ENCODE measurements around the gene NRL. TPM values are rescaled to one million over a fixed set of nuclear protein-coding genes. Genes with fewer than 3 reads are reported as not detected.
A peak's percentile ranks its signal among the peaks of the same experiment; 100 is the strongest.

NRL gene
- polyA plus RNA-seq, 1 donor: 1.6 TPM

DNA sequence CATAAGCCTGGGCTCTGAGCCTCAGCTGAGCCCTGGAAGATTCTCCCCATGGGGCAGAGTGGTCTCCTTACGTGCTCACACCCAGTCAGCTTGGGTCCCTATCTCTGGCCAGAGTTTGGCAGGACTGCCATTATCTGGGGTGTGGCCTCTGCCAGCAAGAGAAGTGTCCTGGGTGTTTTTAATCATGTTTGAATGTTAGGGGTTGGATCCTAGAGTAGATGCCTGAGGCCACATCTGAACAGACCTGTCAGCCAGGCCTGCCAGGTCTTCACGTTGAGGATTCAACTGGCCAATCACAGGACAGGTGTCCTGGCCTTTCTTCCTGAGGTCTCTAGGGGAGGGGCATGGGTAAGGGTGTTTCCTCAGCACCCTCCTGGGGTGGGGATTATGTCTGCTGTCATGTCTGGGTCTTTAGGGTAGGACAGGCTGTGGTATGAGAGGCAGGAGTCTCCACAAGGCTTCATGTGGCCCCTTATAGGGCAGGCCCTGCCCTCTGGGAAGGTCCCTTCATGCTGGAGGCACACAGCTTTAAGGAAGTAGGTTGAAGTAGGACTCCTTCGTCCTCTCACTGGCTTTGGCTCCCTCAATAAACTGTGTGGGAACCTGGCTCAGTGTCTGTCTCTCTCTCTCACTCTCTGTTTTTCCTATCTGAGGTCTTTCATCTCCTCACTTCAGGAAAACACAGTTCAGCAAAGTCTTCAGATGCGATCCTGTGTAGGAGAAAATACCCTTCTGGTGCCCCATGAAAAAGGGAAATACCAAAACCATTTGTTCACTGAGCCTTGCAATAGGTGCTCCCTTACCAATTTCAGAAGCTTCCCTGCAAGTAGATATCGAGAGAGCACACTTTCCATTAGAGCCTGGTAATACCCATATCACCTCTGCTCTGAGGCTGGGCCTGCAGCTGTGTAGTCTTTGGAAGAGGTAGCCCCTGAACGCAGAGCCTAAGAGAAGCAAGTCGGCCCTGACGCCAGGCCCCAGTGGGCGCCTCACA, 9.0 kb upstream of the NRL start:
- no peak overlapping the region for H3K27ac ChIP-seq (ENCODE audit: low read length)
- no peak for DNase-seq
- no peak overlapping the region for H3K4me3 ChIP-seq (ENCODE audit: low read length)
- no CpG with 5 or more reads among the region's 9 CpGs for WGBS (ENCODE audit: insufficient coverage, low lambda C conversion rate)
- H3K4me1 ChIP-seq (ENCODE audit: control insufficient read depth, insufficient read depth, low read length): no peaks in the 10 kb centered on the region
- no peaks in the 10 kb centered on the region for H3K27me3 ChIP-seq (ENCODE audit: control insufficient read depth, insufficient read depth, low read length)
- no peaks in the 10 kb centered on the region for H3K9me3 ChIP-seq (ENCODE audit: control insufficient read depth, low read depth, low read length)
- peaks cover 52% of the 10 kb centered on the region for H3K36me3 ChIP-seq (ENCODE audit: control insufficient read depth, insufficient read depth, low read length)

DNA sequence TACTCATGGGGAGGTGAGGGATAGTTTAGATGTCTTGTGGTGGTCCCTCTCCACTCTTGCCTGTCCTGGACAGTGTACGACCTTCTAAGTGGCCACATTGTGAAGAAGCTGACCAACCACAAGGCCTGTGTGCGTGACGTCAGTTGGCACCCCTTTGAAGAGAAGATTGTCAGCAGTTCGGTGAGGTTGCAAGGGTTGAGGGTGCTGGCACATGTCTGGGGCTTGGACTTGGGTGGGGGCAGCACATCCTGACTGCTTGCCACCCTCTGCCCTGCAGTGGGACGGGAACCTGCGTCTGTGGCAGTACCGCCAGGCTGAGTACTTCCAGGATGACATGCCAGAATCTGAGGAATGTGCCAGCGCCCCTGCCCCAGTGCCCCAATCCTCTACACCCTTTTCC, 8.1 kb upstream of the NRL start:
- Histone ChIP-seq H3K27me3 (ENCODE audit: control insufficient read depth, insufficient read depth, low read length) (no peaks in the 10 kb centered on the region), H3K27ac (ENCODE audit: low read length) (no peak overlapping the region), H3K4me1 (ENCODE audit: control insufficient read depth, insufficient read depth, low read length) (no peaks in the 10 kb centered on the region), H3K4me3 (ENCODE audit: low read length) (no peak overlapping the region), H3K36me3 (ENCODE audit: control insufficient read depth, insufficient read depth, low read length) (peaks cover 60% of the 10 kb centered on the region), H3K9me3 (ENCODE audit: control insufficient read depth, low read depth, low read length) (no peaks in the 10 kb centered on the region)
- no CpG with 5 or more reads among the region's 8 CpGs for WGBS (ENCODE audit: insufficient coverage, low lambda C conversion rate)
- DNase-seq: no peak

DNA sequence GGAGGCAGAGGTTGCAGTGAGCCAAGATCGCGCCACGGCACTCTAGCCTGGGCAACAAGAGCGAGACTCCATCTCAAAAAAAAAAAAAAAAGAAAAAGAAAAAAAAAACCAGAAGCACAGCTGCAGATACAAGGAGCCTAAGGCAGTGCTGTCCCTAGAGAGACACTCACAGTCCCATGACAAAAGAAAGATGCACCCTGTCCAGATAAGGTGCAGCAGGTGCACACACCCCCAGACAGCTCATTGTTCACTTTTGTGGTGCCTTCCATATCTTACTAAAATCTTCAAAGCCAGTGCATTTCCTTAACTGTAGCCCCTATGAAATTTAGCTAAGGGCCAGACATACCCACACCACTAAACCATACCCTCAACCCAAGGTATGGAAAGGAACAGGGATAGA, 7.7 kb upstream of the NRL start:
- Histone ChIP-seq H3K4me1 (ENCODE audit: control insufficient read depth, insufficient read depth, low read length) (no peaks in the 10 kb centered on the region), H3K27me3 (ENCODE audit: control insufficient read depth, insufficient read depth, low read length) (no peaks in the 10 kb centered on the region), H3K9me3 (ENCODE audit: control insufficient read depth, low read depth, low read length) (no peaks in the 10 kb centered on the region), H3K27ac (ENCODE audit: low read length) (no peak overlapping the region), H3K4me3 (ENCODE audit: low read length) (no peak overlapping the region), H3K36me3 (ENCODE audit: control insufficient read depth, insufficient read depth, low read length) (peaks cover 65% of the 10 kb centered on the region)
- no CpG with 5 or more reads among the region's 4 CpGs for WGBS (ENCODE audit: insufficient coverage, low lambda C conversion rate)
- no peak for DNase-seq

DNA sequence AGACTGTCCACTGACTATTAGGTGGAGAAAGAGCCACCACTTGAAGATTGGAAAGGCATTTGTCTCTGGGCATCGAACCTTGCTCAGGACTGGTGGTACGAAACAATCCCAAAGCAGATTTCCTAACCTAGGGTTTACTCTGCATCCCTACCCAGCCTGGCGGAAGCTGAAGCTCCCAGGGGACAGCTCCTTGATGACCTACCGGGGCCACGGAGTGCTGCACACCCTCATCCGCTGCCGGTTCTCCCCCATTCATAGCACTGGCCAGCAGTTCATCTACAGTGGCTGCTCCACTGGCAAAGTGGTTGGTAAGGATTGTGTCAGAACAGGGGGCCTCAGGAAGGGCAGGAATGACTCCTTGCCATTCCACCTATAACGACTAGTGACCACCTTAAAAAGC, 6.5 kb upstream of the NRL start:
- H3K9me3 ChIP-seq (ENCODE audit: control insufficient read depth, low read depth, low read length): no peaks in the 10 kb centered on the region
- H3K27ac ChIP-seq (ENCODE audit: low read length): no peak overlapping the region
- H3K4me3 ChIP-seq (ENCODE audit: low read length): no peak overlapping the region
- no peak for DNase-seq
- peaks cover 70% of the 10 kb centered on the region for H3K36me3 ChIP-seq (ENCODE audit: control insufficient read depth, insufficient read depth, low read length)
- no CpG with 5 or more reads among the region's 8 CpGs for WGBS (ENCODE audit: insufficient coverage, low lambda C conversion rate)
- H3K27me3 ChIP-seq (ENCODE audit: control insufficient read depth, insufficient read depth, low read length): no peaks in the 10 kb centered on the region
- H3K4me1 ChIP-seq (ENCODE audit: control insufficient read depth, insufficient read depth, low read length): no peaks in the 10 kb centered on the region

DNA sequence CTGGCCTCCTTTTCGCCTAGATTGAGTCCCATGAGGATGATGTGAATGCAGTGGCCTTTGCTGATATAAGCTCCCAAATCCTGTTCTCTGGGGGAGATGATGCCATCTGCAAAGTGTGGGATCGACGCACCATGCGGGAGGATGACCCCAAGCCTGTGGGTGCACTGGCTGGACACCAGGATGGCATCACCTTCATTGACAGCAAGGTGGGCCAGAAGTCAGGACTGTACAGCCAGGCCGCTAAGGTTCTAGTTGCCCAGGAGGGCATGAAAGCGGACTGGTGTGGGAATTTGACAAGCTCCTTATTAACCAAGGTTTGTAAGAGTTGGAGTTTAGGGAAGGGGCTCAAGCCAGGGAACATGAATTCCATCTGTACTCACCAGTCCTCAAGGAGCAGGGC, 4.9 kb upstream of the NRL start:
- Histone ChIP-seq H3K27ac (ENCODE audit: low read length) (no peak overlapping the region), H3K4me1 (ENCODE audit: control insufficient read depth, insufficient read depth, low read length) (no peaks in the 10 kb centered on the region), H3K27me3 (ENCODE audit: control insufficient read depth, insufficient read depth, low read length) (no peaks in the 10 kb centered on the region), H3K36me3 (ENCODE audit: control insufficient read depth, insufficient read depth, low read length) (peaks cover 70% of the 10 kb centered on the region), H3K4me3 (ENCODE audit: low read length) (no peak overlapping the region), H3K9me3 (ENCODE audit: control insufficient read depth, low read depth, low read length) (no peaks in the 10 kb centered on the region)
- no peak for DNase-seq
- 100% methylated on average over 3 of the region's 6 CpGs for WGBS (ENCODE audit: insufficient coverage, low lambda C conversion rate)

DNA sequence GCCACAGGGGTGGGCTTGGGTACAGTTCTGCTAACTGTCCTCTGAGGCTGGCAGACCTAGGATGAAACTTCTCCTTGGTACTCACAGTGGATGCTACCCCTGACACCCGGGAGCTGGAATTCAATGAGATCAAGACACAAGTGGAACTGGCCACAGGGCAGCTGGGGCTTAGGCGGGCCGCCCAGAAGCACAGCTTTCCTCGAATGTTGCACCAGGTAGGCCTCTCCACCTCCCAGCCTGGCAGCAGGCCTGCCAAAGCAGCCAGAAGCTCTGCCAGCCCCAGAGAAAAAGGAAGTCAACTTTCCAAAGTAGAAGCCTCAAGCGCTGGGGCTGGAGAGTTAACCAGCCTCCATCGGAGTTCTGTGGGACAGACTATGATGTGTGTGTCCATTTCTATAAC, 2.4 kb upstream of the NRL start:
- H3K4me1 ChIP-seq (ENCODE audit: control insufficient read depth, insufficient read depth, low read length): peaks cover 5% of the 10 kb centered on the region
- H3K4me3 ChIP-seq (ENCODE audit: low read length): no peak overlapping the region
- no peak overlapping the region for H3K27ac ChIP-seq (ENCODE audit: low read length)
- H3K36me3 ChIP-seq (ENCODE audit: control insufficient read depth, insufficient read depth, low read length): peaks cover 49% of the 10 kb centered on the region
- no peaks in the 10 kb centered on the region for H3K9me3 ChIP-seq (ENCODE audit: control insufficient read depth, low read depth, low read length)
- no peaks in the 10 kb centered on the region for H3K27me3 ChIP-seq (ENCODE audit: control insufficient read depth, insufficient read depth, low read length)
- no CpG with 5 or more reads among the region's 6 CpGs for WGBS (ENCODE audit: insufficient coverage, low lambda C conversion rate)
- no peak for DNase-seq

DNA sequence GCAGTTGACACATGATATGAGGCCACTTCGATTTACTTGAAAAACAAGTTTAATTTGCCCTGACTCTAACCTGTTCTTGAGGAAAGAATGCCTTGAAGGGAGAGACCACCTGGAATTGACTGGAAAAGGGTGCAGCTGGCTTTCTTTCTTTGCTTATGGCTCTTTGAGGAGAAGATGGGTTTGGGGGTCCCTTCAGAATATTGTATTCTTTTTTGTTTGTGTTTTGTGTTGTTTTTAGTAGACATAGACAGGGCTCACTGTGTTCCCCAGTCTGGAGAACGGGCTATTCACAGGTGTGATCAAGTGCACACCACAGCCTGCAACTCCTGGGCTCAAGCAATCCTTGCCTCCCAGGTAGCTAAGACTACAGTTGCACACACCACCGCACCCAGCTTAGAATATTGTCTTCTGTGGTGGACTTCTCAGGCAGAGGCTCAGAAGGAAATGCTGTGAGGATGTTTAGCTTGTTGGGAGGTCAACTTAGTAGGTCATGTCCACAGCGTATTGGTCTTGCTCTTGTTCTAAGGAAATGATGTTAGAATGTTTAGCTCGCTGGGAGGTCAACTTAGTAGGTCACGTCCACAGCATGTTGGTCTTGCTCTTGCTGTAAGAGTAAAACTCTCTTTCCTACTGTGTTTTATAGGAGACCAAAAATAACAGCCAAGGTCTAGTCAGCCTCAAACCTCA, 1.5 kb upstream of the NRL start:
- Histone ChIP-seq H3K27ac (ENCODE audit: low read length) (no peak overlapping the region), H3K9me3 (ENCODE audit: control insufficient read depth, low read depth, low read length) (no peaks in the 10 kb centered on the region), H3K36me3 (ENCODE audit: control insufficient read depth, insufficient read depth, low read length) (peaks cover 41% of the 10 kb centered on the region), H3K4me3 (ENCODE audit: low read length) (peak overlapping the region; percentile 67), H3K27me3 (ENCODE audit: control insufficient read depth, insufficient read depth, low read length) (no peaks in the 10 kb centered on the region), H3K4me1 (ENCODE audit: control insufficient read depth, insufficient read depth, low read length) (peaks cover 6% of the 10 kb centered on the region)
- peak in 1 of 2 donors; percentile 22 for DNase-seq
- WGBS (ENCODE audit: insufficient coverage, low lambda C conversion rate): no CpG with 5 or more reads among the region's 6 CpGs

DNA sequence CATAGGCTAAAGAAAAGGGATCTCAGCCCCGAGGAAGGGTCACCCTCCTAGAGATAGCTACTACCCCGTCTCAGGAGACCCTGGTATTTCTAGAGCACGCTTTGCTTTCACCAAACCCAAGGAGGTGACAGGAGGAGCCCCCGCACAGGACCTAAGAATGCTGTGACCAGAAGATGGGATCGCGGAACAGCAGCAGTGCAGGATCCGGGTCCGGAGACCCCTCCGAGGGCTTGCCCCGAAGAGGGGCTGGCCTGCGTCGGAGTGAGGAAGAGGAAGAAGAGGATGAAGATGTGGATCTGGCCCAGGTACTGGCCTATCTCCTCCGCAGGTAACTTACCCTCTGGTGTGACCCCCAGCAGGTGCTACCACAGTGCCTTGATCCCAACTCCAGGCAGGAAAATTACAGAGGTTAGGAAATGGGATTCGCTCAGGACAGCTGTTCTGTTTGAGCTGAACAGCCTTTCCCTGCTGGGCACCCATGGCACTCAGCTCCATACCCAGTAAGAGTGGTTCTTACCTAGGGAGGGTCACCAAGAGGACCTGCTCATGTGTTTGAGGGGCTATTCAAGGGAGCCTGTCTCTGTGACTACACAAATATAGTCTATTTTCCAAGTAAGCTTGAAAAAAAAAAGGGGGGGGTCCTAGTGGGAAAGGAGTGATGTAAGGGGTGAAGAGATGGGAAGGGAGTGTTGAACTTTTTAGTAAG, 826 bp upstream of the NRL start:
- Histone ChIP-seq H3K36me3 (ENCODE audit: control insufficient read depth, insufficient read depth, low read length) (peaks cover 34% of the 10 kb centered on the region), H3K27ac (ENCODE audit: low read length) (peak overlapping the region; percentile 96), H3K4me3 (ENCODE audit: low read length) (peak overlapping the region; percentile 67), H3K27me3 (ENCODE audit: control insufficient read depth, insufficient read depth, low read length) (no peaks in the 10 kb centered on the region), H3K4me1 (ENCODE audit: control insufficient read depth, insufficient read depth, low read length) (peaks cover 10% of the 10 kb centered on the region), H3K9me3 (ENCODE audit: control insufficient read depth, low read depth, low read length) (no peaks in the 10 kb centered on the region)
- DNase-seq: no peak
- no CpG with 5 or more reads among the region's 14 CpGs for WGBS (ENCODE audit: insufficient coverage, low lambda C conversion rate)

DNA sequence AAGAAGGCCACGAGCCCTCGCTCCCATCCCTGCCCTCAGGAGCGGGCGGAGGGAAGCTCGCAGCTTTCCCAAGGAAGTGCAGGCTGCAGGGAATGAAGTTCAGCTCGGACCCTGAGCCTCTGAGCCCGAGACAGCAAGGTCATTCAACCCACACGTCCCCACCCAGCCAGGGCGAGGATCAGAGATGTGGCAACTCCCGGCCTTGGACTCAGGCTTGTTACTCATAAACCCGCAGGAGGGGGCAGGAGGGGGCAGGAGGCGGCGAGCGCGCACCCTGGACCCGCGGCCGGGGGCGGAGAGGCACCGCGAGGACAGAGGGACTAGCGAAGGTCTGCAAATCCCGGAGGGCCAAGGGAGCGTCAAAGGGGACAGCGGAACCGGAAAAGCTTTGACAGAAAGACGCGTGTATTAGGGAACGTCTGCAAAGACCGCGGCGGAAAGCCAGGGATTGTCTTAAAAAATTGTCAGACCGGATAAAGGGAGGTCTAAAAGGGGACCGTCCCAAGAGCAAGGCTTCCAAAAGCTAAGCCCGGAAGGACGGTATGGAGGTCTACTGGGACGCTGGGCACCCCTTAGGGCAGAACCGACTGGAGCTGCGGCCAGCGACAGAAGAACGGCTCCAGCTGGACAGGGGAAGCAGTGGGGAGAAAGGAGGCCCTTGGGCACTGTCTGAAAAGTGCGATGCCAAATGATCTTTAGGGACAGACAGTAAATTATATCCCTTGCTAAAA, 783 bp downstream of the NRL start:
- Histone ChIP-seq H3K4me1 (ENCODE audit: control insufficient read depth, insufficient read depth, low read length) (peaks cover 17% of the 10 kb centered on the region), H3K27ac (ENCODE audit: low read length) (peak overlapping the region; percentile 96), H3K36me3 (ENCODE audit: control insufficient read depth, insufficient read depth, low read length) (peaks cover 21% of the 10 kb centered on the region), H3K4me3 (ENCODE audit: low read length) (peak overlapping the region; percentile 67), H3K9me3 (ENCODE audit: control insufficient read depth, low read depth, low read length) (no peaks in the 10 kb centered on the region), H3K27me3 (ENCODE audit: control insufficient read depth, insufficient read depth, low read length) (no peaks in the 10 kb centered on the region)
- DNase-seq: peak; percentile 97 to 99
- 0% methylated on average over 1 of the region's 42 CpGs for WGBS (ENCODE audit: insufficient coverage, low lambda C conversion rate)

DNA sequence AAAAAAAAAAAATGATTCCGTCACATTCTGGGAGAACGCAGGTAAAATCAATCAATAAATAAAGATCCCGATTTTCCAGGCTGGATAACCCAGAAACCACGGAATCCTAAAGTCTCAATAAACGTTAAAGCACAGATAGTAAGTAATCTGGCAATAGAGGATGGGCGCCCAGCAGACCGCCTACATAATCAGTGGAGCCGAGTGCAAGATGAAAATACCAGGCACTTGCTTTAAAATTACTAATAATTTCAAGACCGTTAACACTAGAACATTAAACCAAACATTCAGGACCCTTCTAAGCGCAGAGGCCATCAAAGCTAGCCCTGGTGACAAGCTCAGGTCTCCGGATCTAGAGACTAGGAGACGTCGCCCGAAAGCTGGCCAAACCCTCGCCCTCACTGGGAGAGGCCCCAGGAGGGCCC, 1.4 kb downstream of the NRL start:
- H3K27ac ChIP-seq (ENCODE audit: low read length): peak overlapping the region; percentile 96
- H3K36me3 ChIP-seq (ENCODE audit: control insufficient read depth, insufficient read depth, low read length): peaks cover 15% of the 10 kb centered on the region
- no peaks in the 10 kb centered on the region for H3K27me3 ChIP-seq (ENCODE audit: control insufficient read depth, insufficient read depth, low read length)
- peak overlapping the region; percentile 67 for H3K4me3 ChIP-seq (ENCODE audit: low read length)
- 22% methylated on average over 3 of the region's 15 CpGs for WGBS (ENCODE audit: insufficient coverage, low lambda C conversion rate)
- H3K9me3 ChIP-seq (ENCODE audit: control insufficient read depth, low read depth, low read length): no peaks in the 10 kb centered on the region
- DNase-seq: no peak
- H3K4me1 ChIP-seq (ENCODE audit: control insufficient read depth, insufficient read depth, low read length): peaks cover 18% of the 10 kb centered on the region
